Measurements from ENCODE around the gene EPHA1. TPM values are rescaled to one million over a fixed set of nuclear protein-coding genes. Genes with fewer than 3 reads are reported as not detected.
"Not testable (repeated sequence)": the region's sequence is repeated elsewhere in the genome, so short reads cannot be mapped to it uniquely, and the experiment has no call there.

Gene EPHA1
- total RNA-seq, 2 donors from 2014 or later = 0.21 TPM; not detected in 1

DNA sequence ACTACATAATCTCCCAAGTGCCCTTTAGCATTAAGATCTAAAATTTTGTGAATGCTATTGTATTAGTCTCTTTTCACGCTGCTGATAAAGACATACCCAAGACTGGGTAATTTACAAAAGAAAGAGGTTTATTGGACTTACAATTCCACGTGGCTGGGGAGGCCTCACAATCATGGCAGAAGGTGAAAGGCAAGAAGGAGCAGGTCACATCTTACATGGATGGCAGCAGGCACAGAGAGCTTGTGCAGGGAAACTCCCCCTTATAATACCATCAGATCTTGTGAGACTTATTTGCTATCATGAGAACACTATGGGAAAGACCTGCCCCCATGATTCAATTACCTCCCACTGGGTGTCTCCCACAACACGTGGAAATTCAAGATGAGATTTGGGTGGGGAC, 12.0 kb upstream of the EPHA1 start:
- peaks cover 14 to 20% of the 10 kb centered on the region in 2 donors for H3K27me3 Mint-ChIP-seq
- not testable (repeated sequence) for H3K4me1 Mint-ChIP-seq (ENCODE audit: low read depth in 2 of 2); ATAC-seq; H3K9me3 Mint-ChIP-seq; H3K27ac Mint-ChIP-seq; H3K4me3 Mint-ChIP-seq; H3K36me3 Mint-ChIP-seq; DNase-seq (ENCODE audit: low spot score)

DNA sequence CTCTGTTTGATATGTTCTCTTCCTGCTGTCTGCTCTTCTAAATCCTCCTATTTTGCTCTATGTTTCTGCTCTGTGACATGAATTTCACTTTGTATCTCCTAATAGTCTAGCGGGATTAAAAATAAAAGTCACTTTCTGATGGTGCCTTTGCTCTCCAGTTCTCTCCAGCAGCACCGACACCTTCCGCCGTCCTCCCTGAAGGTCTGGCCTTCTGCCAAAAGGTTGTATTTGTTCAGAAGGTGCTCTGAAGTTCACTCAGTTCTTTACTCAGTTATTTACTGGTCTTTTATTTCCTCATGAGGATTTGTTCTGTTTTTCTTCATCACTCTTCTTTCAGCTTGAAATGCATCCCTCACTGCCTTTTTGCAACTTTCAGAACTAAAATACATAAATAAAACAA, 11.2 kb upstream of the EPHA1 start:
- H3K27ac Mint-ChIP-seq = no peak overlapping the region
- no peaks in the 10 kb centered on the region for H3K4me1 Mint-ChIP-seq (ENCODE audit: low read depth in 2 of 2)
- H3K27me3 Mint-ChIP-seq = peaks cover 18 to 23% of the 10 kb centered on the region in 2 donors

DNA sequence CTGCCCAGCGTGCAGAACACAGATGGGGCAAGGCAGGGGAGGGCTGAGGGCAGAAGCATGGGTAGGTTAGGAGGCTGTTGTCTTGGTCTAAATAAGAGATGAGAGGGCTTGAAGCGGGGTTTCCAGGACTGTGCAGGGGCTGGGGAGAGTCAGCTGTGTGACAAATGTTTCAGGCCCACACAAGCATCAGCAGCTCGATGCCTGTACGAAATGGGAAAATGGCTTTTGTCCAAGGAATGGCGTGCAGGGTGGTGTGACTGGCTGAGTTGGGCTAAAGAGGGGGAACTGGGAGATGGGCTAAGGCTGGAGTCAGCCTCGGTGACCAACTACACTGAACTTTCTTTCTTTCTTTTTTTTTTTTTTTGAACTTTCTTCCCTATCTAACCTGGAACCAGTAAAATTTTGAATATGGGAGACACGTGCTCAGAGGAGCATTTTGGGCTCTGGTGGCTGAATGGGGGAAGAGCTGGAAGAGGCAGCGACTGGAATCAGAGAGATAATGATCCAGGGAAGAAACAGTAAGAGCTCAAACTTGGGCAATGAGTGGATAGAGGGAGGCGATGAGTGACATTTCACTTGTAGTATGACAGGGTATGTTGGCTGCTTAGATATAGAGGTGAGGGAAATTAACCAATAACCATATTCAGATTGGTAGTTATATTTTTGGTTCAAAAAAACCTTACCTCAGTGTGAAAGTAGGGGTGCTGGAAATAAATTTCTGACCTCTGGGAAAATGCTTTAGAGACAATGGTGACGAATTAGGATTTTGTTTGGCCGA, 10.2 kb upstream of the EPHA1 start:
- Mint-ChIP-seq H3K9me3 (no peaks in the 10 kb centered on the region), H3K4me1 (ENCODE audit: low read depth in 2 of 2) (no peaks in the 10 kb centered on the region), H3K36me3 (no peaks in the 10 kb centered on the region), H3K4me3 (no peak overlapping the region), H3K27ac (no peak overlapping the region), H3K27me3 (peaks cover 22 to 27% of the 10 kb centered on the region in 2 donors)
- DNase-seq (ENCODE audit: low spot score) (no peak), ATAC-seq (no peak)

More for the DNA sequence above, 11.2 kb upstream of the EPHA1 start:
- ATAC-seq = no peak
- Mint-ChIP-seq H3K4me3 (no peak overlapping the region), H3K36me3 (no peaks in the 10 kb centered on the region), H3K9me3 (no peaks in the 10 kb centered on the region)
- DNase-seq (ENCODE audit: low spot score) = no peak

DNA sequence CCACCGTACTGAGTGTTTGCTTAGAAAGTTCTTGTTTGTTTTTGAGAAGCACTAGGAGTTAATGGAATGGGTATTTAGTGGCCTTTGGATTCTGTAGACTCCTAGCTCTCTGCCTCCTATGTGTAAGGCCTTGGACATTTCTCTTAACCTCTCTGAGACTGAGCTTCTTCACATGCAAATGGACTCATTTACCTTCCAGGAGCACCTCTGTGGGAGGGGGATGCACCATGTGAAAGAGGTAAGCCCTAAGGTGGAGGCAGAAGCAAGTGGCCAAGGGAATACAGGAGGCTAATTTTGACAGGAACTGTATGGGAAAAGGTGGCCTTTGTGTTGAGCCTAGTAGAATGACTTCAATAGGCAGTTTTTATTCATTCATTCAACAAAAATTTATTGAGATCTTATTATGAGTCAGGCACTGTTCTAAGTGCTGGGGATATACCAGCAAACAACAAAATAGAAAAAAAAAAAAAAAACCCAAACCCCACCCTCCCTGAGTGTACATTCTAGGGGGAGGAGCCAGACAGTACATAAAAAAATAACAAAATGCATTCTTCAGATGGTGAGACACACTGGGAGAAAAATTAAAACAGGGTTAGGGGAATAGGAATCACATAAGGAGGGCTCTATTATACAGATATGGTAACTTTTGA, 9.2 kb upstream of the EPHA1 start:
- Mint-ChIP-seq H3K4me3 (no peak overlapping the region), H3K4me1 (ENCODE audit: low read depth in 2 of 2) (no peaks in the 10 kb centered on the region), H3K36me3 (no peaks in the 10 kb centered on the region), H3K9me3 (no peaks in the 10 kb centered on the region), H3K27me3 (peaks cover 29 to 34% of the 10 kb centered on the region in 2 donors), H3K27ac (no peak overlapping the region)
- no peak for ATAC-seq
- no peak for DNase-seq (ENCODE audit: low spot score)

DNA sequence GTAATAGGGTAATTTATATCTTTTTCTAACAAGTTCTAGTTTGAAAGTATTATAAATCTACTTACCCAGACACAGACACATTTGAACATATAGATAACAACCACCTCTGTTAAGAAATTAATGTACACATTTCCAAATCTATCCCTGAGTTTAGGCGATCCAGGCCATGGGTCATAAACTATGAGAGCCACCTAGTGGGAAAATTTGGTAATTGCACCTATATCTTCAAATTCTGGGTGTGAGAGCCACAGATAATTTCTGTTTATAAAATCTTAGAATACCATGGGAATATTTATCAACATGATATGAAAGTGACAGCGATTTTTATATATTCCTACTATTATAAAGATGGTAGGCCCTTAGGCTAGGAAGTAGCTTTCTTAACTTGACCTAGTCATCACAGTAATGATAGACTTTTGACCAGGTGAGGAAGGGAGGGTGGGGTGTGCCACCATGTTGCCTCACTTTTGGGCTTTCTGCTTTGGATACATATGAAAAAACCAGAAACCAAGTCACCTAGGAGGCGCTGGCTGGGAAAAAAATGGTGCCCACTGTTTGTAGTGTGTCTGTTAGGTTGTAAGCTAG, 8.0 kb upstream of the EPHA1 start:
- Mint-ChIP-seq H3K4me1 (ENCODE audit: low read depth in 2 of 2) (no peaks in the 10 kb centered on the region), H3K27ac (no peak overlapping the region), H3K9me3 (no peaks in the 10 kb centered on the region), H3K36me3 (no peaks in the 10 kb centered on the region), H3K27me3 (peaks cover 35 to 44% of the 10 kb centered on the region in 2 donors), H3K4me3 (no peak overlapping the region)
- no peak for ATAC-seq
- no peak for DNase-seq (ENCODE audit: low spot score)

DNA sequence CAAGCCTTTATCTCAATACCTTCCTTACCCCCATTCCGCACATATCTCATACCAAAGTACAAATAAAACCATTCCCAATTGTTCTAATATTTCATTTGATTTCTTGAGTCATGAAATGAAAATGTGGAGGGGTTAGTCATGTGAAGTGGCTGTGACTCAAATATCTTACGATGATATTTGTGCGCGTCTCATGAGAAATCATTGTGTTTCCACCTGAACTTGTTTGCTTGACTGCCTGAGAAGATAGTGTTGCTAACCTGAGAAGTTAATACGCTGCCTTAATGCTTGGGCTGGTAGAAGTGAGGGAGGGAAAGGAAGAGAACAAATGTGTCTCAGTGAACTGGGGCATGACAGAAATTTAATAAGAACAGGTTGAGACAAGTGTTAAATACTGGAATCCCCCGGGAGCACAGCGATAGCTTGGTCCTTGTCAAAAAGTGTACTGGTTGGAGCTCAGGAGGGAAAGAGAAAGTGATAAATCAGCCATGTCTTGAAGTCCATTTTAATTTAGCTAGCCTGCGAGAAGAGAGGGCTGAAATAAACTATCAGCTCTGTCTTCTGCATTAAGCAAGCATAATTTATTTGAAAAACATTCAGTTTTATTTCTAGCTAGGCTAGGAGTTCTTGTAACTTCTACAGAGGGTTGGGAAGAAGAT, 7.2 kb upstream of the EPHA1 start:
- Mint-ChIP-seq H3K27ac (no peak overlapping the region), H3K4me3 (no peak overlapping the region), H3K27me3 (peaks cover 35 to 51% of the 10 kb centered on the region in 2 donors), H3K4me1 (ENCODE audit: low read depth in 2 of 2) (no peaks in the 10 kb centered on the region), H3K9me3 (no peaks in the 10 kb centered on the region), H3K36me3 (no peaks in the 10 kb centered on the region)
- ATAC-seq = no peak
- DNase-seq (ENCODE audit: low spot score) = no peak

DNA sequence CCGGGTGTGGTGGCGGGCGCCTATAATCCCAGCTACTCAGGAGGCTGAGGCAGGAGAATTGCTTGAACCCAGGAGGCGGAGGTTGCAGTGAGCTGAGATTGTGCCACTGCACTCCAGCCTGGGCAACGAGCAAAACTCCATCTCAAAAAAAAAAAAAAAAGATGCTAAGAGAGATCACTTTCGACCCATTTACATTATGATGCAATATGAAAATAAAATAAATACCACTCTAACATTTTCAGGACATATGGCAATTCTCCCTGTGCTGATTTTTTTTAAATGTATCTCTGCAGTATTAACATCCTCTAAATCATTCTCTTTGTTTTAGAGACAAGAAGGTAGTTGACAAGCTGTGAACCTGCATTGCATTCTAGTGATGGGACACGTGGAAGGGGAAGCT, 6.6 kb upstream of the EPHA1 start:
- not testable (repeated sequence) for H3K4me1 Mint-ChIP-seq (ENCODE audit: low read depth in 2 of 2); H3K4me3 Mint-ChIP-seq; H3K27ac Mint-ChIP-seq; H3K9me3 Mint-ChIP-seq; DNase-seq (ENCODE audit: low spot score); H3K36me3 Mint-ChIP-seq; ATAC-seq
- peaks cover 41 to 57% of the 10 kb centered on the region in 2 donors for H3K27me3 Mint-ChIP-seq

DNA sequence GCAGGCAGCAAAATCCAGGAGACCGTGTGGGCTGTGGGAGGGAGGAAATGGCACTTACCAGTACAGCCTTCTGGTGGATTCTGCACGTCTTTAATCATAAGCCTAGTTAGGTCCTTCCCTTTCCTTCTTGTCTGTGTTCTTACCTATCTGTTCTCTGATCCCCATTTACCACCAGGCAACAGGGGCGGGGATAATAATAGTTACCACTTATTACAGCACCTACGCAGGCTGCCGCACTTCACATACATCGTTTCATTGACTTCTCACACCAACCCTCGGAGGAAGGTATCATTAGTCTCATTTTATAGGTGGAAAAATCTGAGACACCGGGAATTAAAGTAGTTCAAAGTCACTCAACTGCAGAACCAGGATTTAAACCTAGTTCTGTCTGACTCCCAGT, 4.5 kb upstream of the EPHA1 start:
- ATAC-seq = no peak
- H3K36me3 Mint-ChIP-seq = no peaks in the 10 kb centered on the region
- no peaks in the 10 kb centered on the region for H3K9me3 Mint-ChIP-seq
- H3K4me3 Mint-ChIP-seq = no peak overlapping the region
- peaks cover 6 to 13% of the 10 kb centered on the region in 2 donors for H3K4me1 Mint-ChIP-seq (ENCODE audit: low read depth in 2 of 2)
- no peak for DNase-seq (ENCODE audit: low spot score)
- H3K27me3 Mint-ChIP-seq = peaks cover 40 to 58% of the 10 kb centered on the region in 2 donors
- no peak overlapping the region for H3K27ac Mint-ChIP-seq

DNA sequence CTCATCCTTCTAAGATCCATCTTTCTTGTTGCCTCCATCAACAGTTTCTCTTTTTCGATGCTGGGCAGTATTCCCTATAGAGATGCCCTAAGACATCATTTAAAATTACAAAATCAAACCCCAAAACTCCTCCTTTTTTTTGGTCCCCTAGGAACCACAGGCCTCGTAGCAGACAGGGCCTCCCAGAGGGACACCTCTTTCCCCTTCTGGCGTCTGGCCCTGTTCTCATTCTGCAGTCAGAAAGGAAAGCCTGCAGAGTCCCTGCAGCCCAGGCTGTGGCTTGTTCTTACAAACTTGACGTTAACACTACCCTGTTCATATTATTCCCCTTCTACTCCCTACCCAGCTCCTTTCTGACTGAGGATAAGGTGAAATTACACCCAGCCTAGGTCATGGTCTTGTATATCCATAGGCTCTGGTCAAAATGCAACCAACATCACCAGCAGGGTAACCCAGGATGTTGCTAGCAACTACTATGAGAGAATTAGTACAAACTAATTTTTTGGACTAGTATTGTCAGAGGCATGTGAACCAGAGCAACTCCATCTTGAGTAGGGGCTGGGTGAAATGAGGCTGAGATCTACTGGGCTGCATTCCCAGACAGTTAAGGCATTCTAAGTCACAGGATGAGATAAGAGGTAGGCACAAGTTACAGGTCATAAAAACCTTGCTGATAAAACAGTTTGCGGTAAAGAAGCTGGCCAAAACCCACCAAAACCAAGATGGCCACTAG, 3.5 kb upstream of the EPHA1 start:
- no peak for DNase-seq (ENCODE audit: low spot score)
- H3K36me3 Mint-ChIP-seq = no peaks in the 10 kb centered on the region
- H3K4me1 Mint-ChIP-seq (ENCODE audit: low read depth in 2 of 2) = peaks cover 16 to 22% of the 10 kb centered on the region in 2 donors
- no peaks in the 10 kb centered on the region for H3K9me3 Mint-ChIP-seq
- no peak overlapping the region for H3K27ac Mint-ChIP-seq
- peaks cover 46 to 60% of the 10 kb centered on the region in 2 donors for H3K27me3 Mint-ChIP-seq
- H3K4me3 Mint-ChIP-seq = no peak overlapping the region
- no peak for ATAC-seq

DNA sequence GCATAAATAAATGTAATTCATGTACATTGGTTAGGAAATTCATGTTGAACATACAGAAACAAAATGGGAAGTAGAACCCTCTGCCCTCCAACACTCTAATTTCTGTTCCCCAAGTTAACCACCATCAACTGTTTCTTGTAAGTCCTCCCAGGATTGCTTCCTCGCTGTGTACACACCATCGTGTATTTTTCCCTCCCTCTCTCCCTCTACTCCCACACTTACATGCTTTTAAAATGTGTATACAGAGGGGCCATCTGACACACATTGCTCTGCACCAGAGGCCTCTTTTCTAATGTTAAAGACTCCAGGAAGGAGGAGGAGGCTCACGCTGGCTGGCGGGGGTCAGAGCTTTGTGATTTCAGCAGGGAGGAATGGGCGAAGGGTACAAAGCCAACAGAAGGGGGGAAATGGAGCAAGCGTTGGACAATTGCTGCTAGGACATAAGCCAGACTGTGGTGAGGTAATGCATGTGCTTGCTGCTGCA, 1.9 kb upstream of the EPHA1 start:
- Mint-ChIP-seq H3K27me3 (peaks cover 52 to 62% of the 10 kb centered on the region in 2 donors), H3K4me3 (no peak overlapping the region)
- no peak for DNase-seq (ENCODE audit: low spot score)

DNA sequence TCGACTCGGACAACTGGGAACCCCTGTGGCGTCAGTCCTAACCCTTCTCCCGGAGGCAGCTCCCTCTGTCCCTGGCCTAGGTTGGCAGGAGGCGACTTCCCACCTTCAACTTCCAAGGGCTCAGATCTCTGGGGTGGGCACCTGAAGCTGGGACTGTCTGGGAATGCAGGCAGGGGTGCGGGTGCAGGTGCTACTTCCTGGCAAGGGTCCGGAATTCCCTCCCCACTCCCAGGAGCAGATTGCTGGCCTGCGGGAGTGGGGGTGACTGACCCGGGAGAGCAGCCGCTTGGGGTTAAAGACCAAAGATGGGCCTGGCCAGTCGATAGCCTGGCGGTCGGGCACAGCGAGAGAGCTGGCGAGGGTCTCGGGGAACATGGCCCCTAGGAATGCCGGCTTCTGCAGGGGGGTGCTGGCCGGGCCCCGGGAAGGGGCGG, 387 bp downstream of the EPHA1 start:
- ATAC-seq (peak; percentile 2 to 38), DNase-seq (ENCODE audit: low spot score) (no peak)
- Mint-ChIP-seq H3K9me3 (no peaks in the 10 kb centered on the region), H3K4me3 (peak overlapping the region; percentile 86), H3K36me3 (no peaks in the 10 kb centered on the region), H3K4me1 (ENCODE audit: low read depth in 2 of 2) (peaks cover 18 to 23% of the 10 kb centered on the region in 2 donors), H3K27me3 (peaks cover 44 to 56% of the 10 kb centered on the region in 2 donors), H3K27ac (no peak overlapping the region)

More for the DNA sequence above, 1.9 kb upstream of the EPHA1 start:
- Mint-ChIP-seq H3K36me3 (no peaks in the 10 kb centered on the region), H3K9me3 (no peaks in the 10 kb centered on the region), H3K4me1 (ENCODE audit: low read depth in 2 of 2) (peaks cover 18 to 23% of the 10 kb centered on the region in 2 donors), H3K27ac (no peak overlapping the region)
- no peak for ATAC-seq

DNA sequence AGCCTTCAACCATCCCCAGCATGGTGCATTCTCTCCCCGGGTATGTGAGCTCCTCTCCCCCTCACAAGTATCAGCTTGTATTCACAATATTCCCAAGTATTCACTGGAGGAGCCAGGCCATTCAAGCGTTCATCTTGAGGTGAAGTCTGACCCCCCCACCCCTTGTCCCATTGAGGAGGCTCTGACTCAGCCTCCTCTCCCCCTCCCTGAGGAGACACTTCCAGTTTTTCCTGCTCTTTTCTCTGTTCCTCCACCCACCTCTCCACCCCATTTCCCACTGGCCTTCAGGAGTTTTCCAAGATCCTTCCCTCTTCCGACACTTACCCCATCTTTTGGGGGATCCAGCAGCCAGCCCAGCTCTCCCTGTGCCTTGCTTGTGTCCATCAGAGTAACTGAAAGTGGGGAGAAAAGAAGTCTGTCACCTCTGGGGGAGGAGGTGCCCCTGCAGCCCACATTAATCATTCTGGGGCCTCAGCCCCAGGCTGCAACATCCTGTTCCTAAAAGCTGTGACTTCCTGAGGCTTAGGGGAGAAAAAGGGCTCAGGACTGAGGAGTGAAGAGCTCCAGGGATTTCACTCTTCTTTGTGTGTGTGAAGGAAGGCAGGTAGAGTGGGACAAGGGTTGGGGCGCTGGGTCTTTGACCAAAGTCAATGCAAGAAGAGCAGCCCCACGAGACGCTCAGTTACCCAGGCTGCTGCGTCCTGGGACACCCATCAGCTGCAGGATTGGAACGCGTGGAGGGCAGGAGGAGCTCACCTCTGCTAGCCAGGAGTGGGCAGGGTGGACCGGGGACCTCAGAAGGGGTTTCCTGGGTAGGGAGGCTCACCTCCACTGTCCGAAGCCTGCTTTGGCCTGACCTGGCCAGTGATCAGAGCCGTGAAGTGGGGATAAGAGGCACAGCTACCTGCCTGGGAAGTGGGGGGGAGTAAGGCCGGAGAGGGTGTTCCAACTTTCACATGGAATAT, 1.1 kb downstream of the EPHA1 start:
- H3K27me3 Mint-ChIP-seq = peaks cover 39 to 49% of the 10 kb centered on the region in 2 donors
- H3K4me3 Mint-ChIP-seq = peak overlapping the region; percentile 86
- ATAC-seq (peak; percentile 87 to 90), DNase-seq (ENCODE audit: low spot score) (no peak)
- peak overlapping the region; percentile 17 to 37 for H3K27ac Mint-ChIP-seq
- peaks cover 18 to 23% of the 10 kb centered on the region in 2 donors for H3K4me1 Mint-ChIP-seq (ENCODE audit: low read depth in 2 of 2)
- no peaks in the 10 kb centered on the region for H3K9me3 Mint-ChIP-seq
- H3K36me3 Mint-ChIP-seq = no peaks in the 10 kb centered on the region
